ENCODE results near the gene RRBP1.

Gene RRBP1

GRCh38 chr20:17624551-17625245 is 57.3 kb downstream of the RRBP1 start:
- no peak for DNase-seq (ENCODE audit: low spot score)
- no peak for FAIRE-seq

- FAIRE-seq (peak; percentile 35), DNase-seq (ENCODE audit: low spot score) (no peak)
Observed at GRCh38 chr20:17624070-17624469, 58.0 kb downstream of the RRBP1 start.

- FAIRE-seq = no peak
- DNase-seq (ENCODE audit: low spot score) = no peak
Observed at GRCh38 chr20:17622851-17623508, 59.1 kb downstream of the RRBP1 start.

GRCh38 chr20:17622086-17622850 is 59.8 kb downstream of the RRBP1 start:
- no peak for DNase-seq (ENCODE audit: low spot score)
- no peak for FAIRE-seq

- FAIRE-seq (no peak), DNase-seq (ENCODE audit: low spot score) (no peak)
Observed at GRCh38 chr20:17621229-17621968, 60.6 kb downstream of the RRBP1 start.

- no peak for FAIRE-seq
- no peak for DNase-seq (ENCODE audit: low spot score)
Observed at GRCh38 chr20:17620371-17621228, 61.4 kb downstream of the RRBP1 start.

- FAIRE-seq (no peak), DNase-seq (ENCODE audit: low spot score) (no peak)
Observed at GRCh38 chr20:17619351-17620093, 62.5 kb downstream of the RRBP1 start.

- FAIRE-seq (no peak), DNase-seq (ENCODE audit: low spot score) (no peak)
Observed at GRCh38 chr20:17618673-17619013, 63.4 kb downstream of the RRBP1 start.

- DNase-seq (ENCODE audit: low spot score) = no peak
- no peak for FAIRE-seq
Observed at GRCh38 chr20:17617868-17618672, 64.0 kb downstream of the RRBP1 start.

- DNase-seq (ENCODE audit: low spot score) = peak; percentile 44
- FAIRE-seq = no peak
Observed at GRCh38 chr20:17617212-17617867, 64.7 kb downstream of the RRBP1 start.

GRCh38 chr20:17616480-17617211 is 65.4 kb downstream of the RRBP1 start:
- no peak for DNase-seq (ENCODE audit: low spot score)
- no peak for FAIRE-seq

- FAIRE-seq (no peak), DNase-seq (ENCODE audit: low spot score) (no peak)
Observed at GRCh38 chr20:17615645-17616479, 66.2 kb downstream of the RRBP1 start.

GRCh38 chr20:17614812-17615644 is 67.0 kb downstream of the RRBP1 start:
- DNase-seq (ENCODE audit: low spot score) (no peak), FAIRE-seq (no peak)

- FAIRE-seq (no peak), DNase-seq (ENCODE audit: low spot score) (no peak)
Observed at GRCh38 chr20:17614176-17614811, 67.7 kb downstream of the RRBP1 start.

GRCh38 chr20:17613328-17614175 is 68.5 kb downstream of the RRBP1 start:
- DNase-seq (ENCODE audit: low spot score) = no peak
- FAIRE-seq = no peak
